ENCODE data around the gene NAT14. TPM values are rescaled to one million over a fixed set of nuclear protein-coding genes. Genes with fewer than 3 reads are reported as not detected.

NAT14 gene
- total RNA-seq, 1 donor from 2014 or later: 14.7 TPM

DNA sequence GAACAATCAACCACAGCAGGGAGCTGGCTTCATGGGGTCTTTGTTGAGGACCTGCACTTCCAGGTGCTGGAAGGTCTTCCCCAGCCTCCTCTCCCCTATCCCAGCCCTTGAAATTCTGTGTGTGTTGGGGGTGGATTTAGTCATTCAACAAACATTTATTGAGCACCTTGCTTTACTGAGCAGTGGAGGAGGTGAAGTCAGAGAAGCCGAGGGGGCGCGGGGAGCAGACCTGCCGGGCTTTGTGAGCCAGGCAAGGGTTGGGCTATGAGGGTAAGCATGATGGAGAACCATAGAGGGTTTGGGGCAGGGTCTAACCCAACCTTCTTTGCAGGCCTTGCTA, 17.0 kb upstream of the NAT14 start:
- no peak overlapping the region for H3K27ac ChIP-seq
- ATAC-seq (no peak), DNase-seq (no peak)
- no peaks in the 10 kb centered on the region for H3K27me3 ChIP-seq
- TF ChIP-seq, protein P1, sequence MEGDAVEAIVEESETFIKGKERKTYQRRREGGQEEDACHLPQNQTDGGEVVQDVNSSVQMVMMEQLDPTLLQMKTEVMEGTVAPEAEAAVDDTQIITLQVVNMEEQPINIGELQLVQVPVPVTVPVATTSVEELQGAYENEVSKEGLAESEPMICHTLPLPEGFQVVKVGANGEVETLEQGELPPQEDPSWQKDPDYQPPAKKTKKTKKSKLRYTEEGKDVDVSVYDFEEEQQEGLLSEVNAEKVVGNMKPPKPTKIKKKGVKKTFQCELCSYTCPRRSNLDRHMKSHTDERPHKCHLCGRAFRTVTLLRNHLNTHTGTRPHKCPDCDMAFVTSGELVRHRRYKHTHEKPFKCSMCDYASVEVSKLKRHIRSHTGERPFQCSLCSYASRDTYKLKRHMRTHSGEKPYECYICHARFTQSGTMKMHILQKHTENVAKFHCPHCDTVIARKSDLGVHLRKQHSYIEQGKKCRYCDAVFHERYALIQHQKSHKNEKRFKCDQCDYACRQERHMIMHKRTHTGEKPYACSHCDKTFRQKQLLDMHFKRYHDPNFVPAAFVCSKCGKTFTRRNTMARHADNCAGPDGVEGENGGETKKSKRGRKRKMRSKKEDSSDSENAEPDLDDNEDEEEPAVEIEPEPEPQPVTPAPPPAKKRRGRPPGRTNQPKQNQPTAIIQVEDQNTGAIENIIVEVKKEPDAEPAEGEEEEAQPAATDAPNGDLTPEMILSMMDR (IDR thresholded peaks at IDR 0.05): no peak
- intact Hi-C loops (cut with DNase I): no loop called here
- H3K4me1 ChIP-seq: peaks cover 8% of the 10 kb centered on the region
- H3K9me3 ChIP-seq: no peaks in the 10 kb centered on the region
- no peak overlapping the region for H3K4me3 ChIP-seq
- no peaks in the 10 kb centered on the region for H3K36me3 ChIP-seq

DNA sequence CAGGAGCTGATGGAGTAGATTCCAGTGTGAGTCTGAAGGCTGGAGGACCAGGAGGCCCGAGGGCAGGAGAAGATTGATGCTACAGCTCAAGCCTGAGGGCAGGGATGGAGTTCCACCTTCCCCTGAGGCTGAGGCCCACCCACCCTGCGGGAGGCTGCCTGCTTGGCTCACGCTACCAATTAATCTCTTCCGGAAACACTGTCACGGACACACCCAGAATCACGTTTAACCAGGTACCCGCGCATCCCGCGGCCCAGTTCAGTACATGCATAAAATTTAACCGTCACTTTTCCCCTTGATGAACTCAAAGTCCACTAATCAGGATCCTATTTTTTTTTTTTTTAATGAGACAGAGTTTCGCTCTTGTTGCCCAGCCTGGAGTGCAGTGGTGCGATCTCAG, 13.7 kb upstream of the NAT14 start:
- no peak for ATAC-seq
- Histone ChIP-seq H3K4me1 (peaks cover 12% of the 10 kb centered on the region), H3K27me3 (no peaks in the 10 kb centered on the region), H3K9me3 (no peaks in the 10 kb centered on the region), H3K36me3 (no peaks in the 10 kb centered on the region), H3K27ac (no peak overlapping the region), H3K4me3 (no peak overlapping the region)
- no peak for DNase-seq
- TF ChIP-seq, protein P1 (IDR thresholded peaks at IDR 0.05): no peak
- intact Hi-C loops (cut with DNase I): no loop called here

DNA sequence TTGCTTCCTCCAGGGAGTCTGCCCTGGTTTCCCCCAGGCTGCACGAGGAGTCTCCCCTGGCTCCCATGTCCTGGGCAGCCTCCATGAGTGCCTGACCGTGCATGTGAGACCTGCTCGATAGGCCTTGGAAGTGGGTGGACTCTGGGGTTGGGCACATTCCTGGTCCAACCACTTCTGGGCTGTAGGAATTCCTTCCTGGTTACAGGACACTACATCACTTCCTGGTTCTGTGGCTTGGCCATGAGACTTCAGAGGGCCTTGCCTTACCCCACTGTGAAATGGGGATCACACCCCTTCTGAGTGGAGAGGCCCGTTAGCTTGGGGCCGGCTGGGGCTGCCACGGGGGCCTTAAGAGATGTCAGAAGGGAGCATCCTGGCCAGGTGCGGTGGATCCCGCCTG, 12.5 kb upstream of the NAT14 start:
- H3K27me3 ChIP-seq: no peaks in the 10 kb centered on the region
- peaks cover 12% of the 10 kb centered on the region for H3K4me1 ChIP-seq
- H3K36me3 ChIP-seq: no peaks in the 10 kb centered on the region
- no peaks in the 10 kb centered on the region for H3K9me3 ChIP-seq
- DNase-seq: no peak
- peak; percentile 47 for ATAC-seq
- intact Hi-C loops (cut with DNase I): no loop called here
- H3K27ac ChIP-seq: no peak overlapping the region
- TF ChIP-seq, protein P1 (IDR thresholded peaks at IDR 0.05): no peak
- no peak overlapping the region for H3K4me3 ChIP-seq

DNA sequence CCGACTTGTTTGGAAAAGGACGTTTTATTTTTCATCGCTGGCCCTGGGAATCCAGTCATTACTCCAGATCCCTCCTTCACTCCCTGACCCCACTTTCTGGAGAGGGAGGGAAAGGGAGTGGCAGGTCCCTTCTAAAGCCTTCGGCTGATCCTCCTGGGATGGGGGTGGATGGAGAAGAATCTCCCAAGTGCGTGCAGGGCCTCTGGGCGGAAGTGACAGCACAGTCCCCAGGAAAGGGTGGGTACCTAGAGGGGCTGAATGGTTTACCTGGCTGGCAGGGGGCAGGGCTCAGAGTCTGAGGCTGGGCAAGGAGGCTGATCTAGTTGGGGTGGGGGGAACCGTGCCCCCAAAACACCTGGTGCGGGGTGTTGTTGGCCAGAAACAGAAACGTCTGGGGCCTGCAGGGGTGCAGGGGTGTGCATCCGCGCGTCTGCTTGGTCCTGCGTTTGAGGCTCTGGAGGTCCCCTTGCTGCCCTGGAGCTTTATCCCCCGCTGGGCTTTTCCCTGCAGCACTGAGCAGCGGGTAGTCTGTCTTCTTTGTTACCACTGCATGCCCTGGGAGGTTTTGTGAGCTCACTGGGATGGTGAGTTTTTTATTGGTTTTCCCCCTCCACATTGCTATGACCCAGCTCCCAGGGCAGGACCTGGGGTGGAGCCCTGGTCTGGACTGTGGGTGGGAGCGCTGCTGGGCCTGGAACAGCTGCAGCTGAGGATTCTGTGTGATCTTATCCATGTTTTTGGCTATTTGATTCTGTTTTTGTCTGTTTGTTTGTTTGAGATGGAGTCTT, 11.6 kb upstream of the NAT14 start:
- Histone ChIP-seq H3K4me3 (no peak overlapping the region), H3K27me3 (no peaks in the 10 kb centered on the region), H3K9me3 (no peaks in the 10 kb centered on the region), H3K27ac (no peak overlapping the region), H3K36me3 (no peaks in the 10 kb centered on the region), H3K4me1 (peaks cover 11% of the 10 kb centered on the region)
- DNase-seq: no peak
- ATAC-seq: no peak
- TF ChIP-seq, protein P1 (IDR thresholded peaks at IDR 0.05): no peak
- intact Hi-C loops (cut with DNase I): no loop called here

DNA sequence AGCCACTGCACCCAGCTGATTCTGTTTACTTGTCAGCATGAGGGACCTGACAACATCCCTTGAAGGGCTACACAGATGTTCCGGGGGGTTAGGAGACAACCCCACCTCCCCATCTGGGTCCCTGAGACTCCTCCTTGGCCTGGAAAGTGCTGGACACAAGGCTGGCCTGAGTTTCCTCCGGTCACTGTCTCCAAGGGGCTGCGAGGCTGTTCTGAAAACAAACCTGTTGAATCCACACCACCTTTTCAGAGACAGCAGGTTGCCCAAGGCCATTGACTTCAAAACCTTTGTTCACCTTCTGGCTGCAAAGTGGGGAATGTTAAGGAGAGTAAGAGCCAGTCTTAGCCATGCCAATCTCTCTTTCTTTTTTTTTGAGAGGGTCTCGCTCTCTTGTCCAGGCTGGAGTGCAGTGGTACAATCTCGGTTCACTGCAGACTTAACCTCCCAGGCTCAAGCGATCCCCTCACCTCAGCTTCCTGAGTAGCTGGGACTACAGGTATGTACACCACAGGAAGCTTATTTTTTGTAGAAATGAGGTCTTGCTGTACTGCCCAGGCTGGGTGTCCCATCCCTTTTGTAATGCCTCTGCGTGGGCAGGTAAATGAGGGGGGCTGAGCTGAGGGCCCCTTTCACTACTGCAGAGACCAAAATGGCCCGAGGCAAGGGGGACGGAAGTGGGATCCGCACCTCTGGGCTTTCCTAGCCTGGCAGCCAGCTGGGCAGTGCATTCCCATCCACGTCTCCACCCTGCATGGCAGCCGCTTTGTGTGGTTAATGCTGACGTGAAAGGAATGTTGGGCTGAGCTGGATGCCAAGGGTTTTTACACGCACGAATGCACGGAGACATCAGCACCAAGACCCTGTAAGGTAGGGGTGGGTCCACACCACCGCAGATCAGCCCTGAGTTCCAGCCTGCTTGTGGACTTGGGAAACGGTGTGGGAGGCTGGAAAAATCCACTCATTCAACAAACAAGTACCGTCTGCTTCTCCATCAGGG, 10.4 kb upstream of the NAT14 start:
- DNase-seq: no peak
- no peak overlapping the region for H3K4me3 ChIP-seq
- H3K27me3 ChIP-seq: no peaks in the 10 kb centered on the region
- no peak for ATAC-seq
- H3K9me3 ChIP-seq: no peaks in the 10 kb centered on the region
- intact Hi-C loops (cut with DNase I): no loop called here
- peaks cover 11% of the 10 kb centered on the region for H3K4me1 ChIP-seq
- no peaks in the 10 kb centered on the region for H3K36me3 ChIP-seq
- no peak overlapping the region for H3K27ac ChIP-seq
- TF ChIP-seq, protein P1 (IDR thresholded peaks at IDR 0.05): no peak

Data from upper lobe of right lung (tissue), 1 donor.